A549 (cell line): ENCODE results near the gene METRNL. TPM values are rescaled to one million over a fixed set of nuclear protein-coding genes. Genes with fewer than 3 reads are reported as not detected.

Experiments used
- ATAC-seq, 2 experiments: fragments of 200-7000 bp in 1 of 2; fragments of >200 bp in 1 of 2; cut with Nextera tagmentation in 1 of 2; cut with Tn5 transposase in 1 of 2; 3 replicates each; pipeline versions ENCODE4 v1.8.0 to v1.9.1; 2018 to 2020; ENCODE audit warnings: mild to moderate bottlenecking in 1 of 2, moderate library complexity in 1 of 2
- CTCF ChIA-PET: fragments of 300-600 bp; sonication (Branson Sonifier 250); formaldehyde crosslinking; extraction: SDS; loops from one replicate; lab custom pipeline; 2021; ENCODE audit warnings: antibody characterized with exemption, inconsistent platforms; lab: Yijun Ruan, JAX
- POLR2A ChIA-PET: fragments of 350-600 bp; formaldehyde crosslinking; extraction: SDS; loops from one replicate; lab custom pipeline; 2021; ENCODE audit warnings: antibody characterized with exemption, inconsistent platforms; lab: Yijun Ruan, JAX
- DNase-seq, 2 experiments: peaks; one replicate each; pipeline versions ENCODE4 v3.0.0 to v3.0.0-alpha.2; 2011 to 2016; ENCODE audit warnings: low read depth in 1 of 2, low spot score in 1 of 2
- FAIRE-seq: peaks from 2 replicates; lab custom pipeline; 2011; peaks lifted over from hg19 to GRCh38; lab: Jason Lieb, UNC
- H3K27ac ChIP-seq, 2 experiments: fragments of >200 bp; sonication (Bioruptor Twin); formaldehyde crosslinking; 3 replicates each; pipeline ENCODE4 v1.5.1; 2016 to 2017
- H3K4me1 ChIP-seq: fragments of >200 bp; sonication (Bioruptor Twin); formaldehyde crosslinking; 3 replicates; pipeline ENCODE4 v1.6.1; 2016
- H3K4me2 ChIP-seq: fragments of >200 bp; sonication (Bioruptor Twin); formaldehyde crosslinking; 3 replicates; pipeline ENCODE4 v1.6.1; 2016
- H3K4me3 ChIP-seq: fragments of >200 bp; sonication (Bioruptor Twin); formaldehyde crosslinking; 3 replicates; pipeline ENCODE4 v1.5.1; 2016
- H3K9me3 ChIP-seq: fragments of >200 bp; sonication (Bioruptor Twin); formaldehyde crosslinking; 3 replicates; pipeline ENCODE4 v1.6.1; 2016
- BCL3 ChIP-seq: fragments of >200 bp; sonication (Bioruptor Twin); formaldehyde crosslinking; IDR thresholded peaks from 3 replicates; pipeline ENCODE4 v1.6.1; 2016
- CBX8 ChIP-seq: fragments of 200-600 bp; sonication (generic); IDR thresholded peaks from 2 replicates; pipeline ENCODE4 v1.6.1; 2016
- EP300 ChIP-seq, 2 experiments: fragments of >200 bp; sonication (Bioruptor Twin); formaldehyde crosslinking; IDR thresholded peaks; 2 replicates in 1 of 2; 3 replicates in 1 of 2; pipeline ENCODE4 v1.6.1; 2016 to 2017
- FOSL2 ChIP-seq, 2 experiments: fragments of 450-650 bp in 1 of 2; fragments of >200 bp in 1 of 2; sonication (Bioruptor Twin) in 1 of 2; formaldehyde crosslinking; IDR thresholded peaks; 2 replicates each; pipeline versions ENCODE4 v1.5.0 to v1.6.1; 2016 to 2020; ENCODE audit warnings: mild to moderate bottlenecking in 1 of 2, moderate library complexity in 1 of 2
- FOXS1 ChIP-seq: fragments of 250-450 bp; sonication (Bioruptor Pico); IDR thresholded peaks from 2 replicates; pipeline ENCODE4 v1.5.0; 2020; ENCODE audit warnings: mild to moderate bottlenecking, moderate library complexity
- HDAC2 ChIP-seq: fragments of 200-600 bp; sonication (generic); IDR thresholded peaks from 2 replicates; pipeline ENCODE4 v1.6.1; 2016
- HEYL ChIP-seq: fragments of 250-450 bp; sonication (Bioruptor Pico); IDR thresholded peaks from 2 replicates; pipeline ENCODE4 v1.8.0; 2021; ENCODE audit warnings: mild to moderate bottlenecking, moderate library complexity
- KDM5A ChIP-seq: fragments of 200-600 bp; sonication (generic); IDR thresholded peaks from 2 replicates; pipeline ENCODE4 v1.6.1; 2016; ENCODE audit warnings: antibody characterized with exemption, mild to moderate bottlenecking
- NFE2L2 ChIP-seq: fragments of 150-350 bp; conservative IDR thresholded peaks from 2 replicates; pipeline ENCODE4 v1.6.1; 2014; ENCODE audit warnings: low read length
- NR3C1 ChIP-seq: fragments of >200 bp; sonication (Bioruptor Twin); formaldehyde crosslinking; IDR thresholded peaks from 3 replicates; pipeline ENCODE4 v1.6.1; 2017
- RNF2 ChIP-seq: fragments of 200-600 bp; sonication (generic); IDR thresholded peaks from 2 replicates; pipeline ENCODE4 v1.6.1; 2016; ENCODE audit warnings: low read depth, mild to moderate bottlenecking, antibody characterized with exemption, moderate library complexity, borderline replicate concordance
- TP53 ChIP-seq: fragments of 250-450 bp; sonication (Bioruptor Pico); IDR thresholded peaks from 2 replicates; pipeline ENCODE4 v1.5.0; 2021; ENCODE audit warnings: mild to moderate bottlenecking, moderate library complexity
- ZC3H11A ChIP-seq: fragments of 450-650 bp; IDR thresholded peaks from 2 replicates; pipeline ENCODE4 v1.6.1; 2014; ENCODE audit warnings: antibody characterized with exemption, mild to moderate bottlenecking
- ZFP36 ChIP-seq: fragments of 450-650 bp; IDR thresholded peaks from 2 replicates; pipeline ENCODE4 v1.6.1; 2014; ENCODE audit warnings: borderline replicate concordance; ENCODE audit not compliant: partially characterized antibody
- ZNF302 ChIP-seq: fragments of 250-450 bp; sonication (Bioruptor Pico); IDR thresholded peaks from 2 replicates; pipeline ENCODE4 v1.9.0; 2021; ENCODE audit warnings: inconsistent platforms, mild to moderate bottlenecking, moderate library complexity
- ZSCAN20 ChIP-seq: fragments of 250-450 bp; sonication (Bioruptor Pico); IDR thresholded peaks from 2 replicates; pipeline ENCODE4 v1.8.0; 2022; ENCODE audit warnings: mild to moderate bottlenecking, moderate library complexity
- WGBS: methylation state at CpG from one replicate; pipeline ENCODE4 v1.1.6; 2017; ENCODE audit errors: missing lambda C conversion rate; 5-methylcytosine and 5-hydroxymethylcytosine counted together
- polyA plus RNA-seq, 4 experiments: library from polyadenylated mRNA; depleted of rRNA in 3 of 4; stranded (reverse); fragments of >200 nt; fragmentation: RNase III in 1 of 4; extraction: RNeasy Plus Mini Kit Qiagen cat#74134 plus additional on column Dnase treatment in 1 of 4; gene quantifications; 2 replicates in 3 of 4; 3 replicates in 1 of 4; pipeline ENCODE4 v1.2.3, GENCODE V29; 2011 to 2017
- TF ChIP-seq, protein P1 (sequence below): fragments of >200 bp; sonication (Bioruptor Twin); formaldehyde crosslinking; IDR thresholded peaks from 2 replicates; pipeline ENCODE4 v1.6.1; 2016
- TF ChIP-seq, protein P2 (sequence below): IDR thresholded peaks from 2 replicates; pipeline ENCODE4 v1.6.1; 2012
- TF ChIP-seq, protein P3 (sequence below): fragments of >200 bp; sonication (Bioruptor Twin); formaldehyde crosslinking; IDR thresholded peaks from 3 replicates; pipeline ENCODE4 v1.5.1; 2016
- TF ChIP-seq, protein P4 (sequence below): fragments of 450-650 bp; IDR thresholded peaks from 2 replicates; pipeline ENCODE4 v1.6.1; 2014; ENCODE audit warnings: antibody characterized with exemption
- TF ChIP-seq, protein P5 (sequence below): IDR thresholded peaks from 2 replicates; pipeline ENCODE4 v1.6.1; 2012

Gene METRNL
- polyA plus RNA-seq, 2 of the 4 experiments (the other 2 are of a cell fraction) = 1.7 to 6.4 TPM

DNA sequence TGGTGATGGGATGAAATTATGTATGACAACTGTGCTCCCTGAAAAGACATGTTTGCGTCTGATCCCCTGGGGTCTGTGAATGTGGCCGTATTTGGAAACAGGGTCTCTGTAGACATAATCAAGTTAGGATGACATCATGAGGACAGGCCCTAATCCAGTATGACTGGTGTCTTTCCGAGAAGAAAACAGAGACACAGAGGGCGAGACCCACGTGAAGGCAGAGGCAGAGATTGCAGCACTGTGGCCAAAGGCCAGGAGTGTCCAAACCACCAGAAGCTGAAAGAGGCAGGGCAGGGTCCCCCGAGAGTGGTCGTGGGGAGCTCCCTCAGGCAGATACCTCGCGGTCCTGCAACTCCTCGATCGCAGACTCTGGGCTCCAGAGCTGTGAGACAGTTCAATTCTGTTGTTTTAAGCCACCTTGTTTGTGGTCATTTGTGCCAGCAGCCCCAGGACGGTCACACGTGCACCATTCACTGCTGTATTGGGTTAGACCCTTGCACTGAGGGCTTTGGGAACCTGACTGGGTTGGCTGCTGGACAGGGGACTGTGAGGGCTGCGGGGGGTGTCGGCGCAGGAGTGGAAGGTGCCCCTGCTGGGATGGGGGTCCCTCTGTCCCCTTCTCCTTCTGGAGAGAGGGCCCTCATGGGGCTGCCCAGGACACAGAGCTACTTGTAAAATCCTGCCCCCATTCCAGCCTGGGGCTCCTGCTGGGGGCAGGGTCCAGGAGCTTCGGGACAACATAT is 27.7 kb downstream of the METRNL start:
- FAIRE-seq (no peak), ATAC-seq (no peak), DNase-seq (no peak)
- WGBS = 71% methylated on average over 15 of the region's 17 CpGs
- TF ChIP-seq HDAC2 (no peak), RNF2 (no peak)
- POLR2A ChIA-PET = no interaction called here
- Histone ChIP-seq H3K9me3 (peaks cover 5% of the 10 kb centered on the region; the same call in 2 of the 3 replicates), H3K4me1 (peaks cover 21% of the 10 kb centered on the region), H3K27ac (peak overlapping the region in 1 of 2 experiments; percentile 49; a peak in 2 of 6 replicates), H3K4me3 (no peak overlapping the region), H3K4me2 (no peak overlapping the region)
- CTCF ChIA-PET = interaction anchor here (0.6 to 1.6 kb wide), 3 partner anchors 9 to 332 kb away, joined by 3 to 6 read pairs (median 3); no protein-coding TSS in a partner anchor

GRCh38 chr17:83107656-83108048 is 28.2 kb downstream of the METRNL start:
- peaks cover 5% of the 10 kb centered on the region; the same call in 2 of the 3 replicates for H3K9me3 ChIP-seq
- FAIRE-seq = no peak
- POLR2A ChIA-PET = no interaction called here
- TF ChIP-seq, protein P1, sequence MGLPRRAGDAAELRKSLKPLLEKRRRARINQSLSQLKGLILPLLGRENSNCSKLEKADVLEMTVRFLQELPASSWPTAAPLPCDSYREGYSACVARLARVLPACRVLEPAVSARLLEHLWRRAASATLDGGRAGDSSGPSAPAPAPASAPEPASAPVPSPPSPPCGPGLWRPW = no peak
- TF ChIP-seq NFE2L2 (no peak), EP300 (IDR thresholded peaks at IDR 0.05) (no peak), CBX8 (no peak), ZSCAN20 (no peak), NR3C1 (no peak), BCL3 (no peak), ZNF302 (CRISPR knock-in tag) (no peak), FOXS1 (no peak), TP53 (CRISPR knock-in tag) (no peak)
- TF ChIP-seq, protein P2, sequence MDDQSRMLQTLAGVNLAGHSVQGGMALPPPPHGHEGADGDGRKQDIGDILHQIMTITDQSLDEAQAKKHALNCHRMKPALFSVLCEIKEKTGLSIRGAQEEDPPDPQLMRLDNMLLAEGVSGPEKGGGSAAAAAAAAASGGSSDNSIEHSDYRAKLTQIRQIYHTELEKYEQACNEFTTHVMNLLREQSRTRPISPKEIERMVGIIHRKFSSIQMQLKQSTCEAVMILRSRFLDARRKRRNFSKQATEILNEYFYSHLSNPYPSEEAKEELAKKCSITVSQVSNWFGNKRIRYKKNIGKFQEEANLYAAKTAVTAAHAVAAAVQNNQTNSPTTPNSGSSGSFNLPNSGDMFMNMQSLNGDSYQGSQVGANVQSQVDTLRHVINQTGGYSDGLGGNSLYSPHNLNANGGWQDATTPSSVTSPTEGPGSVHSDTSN = no peak
- TF ChIP-seq, protein P3, sequence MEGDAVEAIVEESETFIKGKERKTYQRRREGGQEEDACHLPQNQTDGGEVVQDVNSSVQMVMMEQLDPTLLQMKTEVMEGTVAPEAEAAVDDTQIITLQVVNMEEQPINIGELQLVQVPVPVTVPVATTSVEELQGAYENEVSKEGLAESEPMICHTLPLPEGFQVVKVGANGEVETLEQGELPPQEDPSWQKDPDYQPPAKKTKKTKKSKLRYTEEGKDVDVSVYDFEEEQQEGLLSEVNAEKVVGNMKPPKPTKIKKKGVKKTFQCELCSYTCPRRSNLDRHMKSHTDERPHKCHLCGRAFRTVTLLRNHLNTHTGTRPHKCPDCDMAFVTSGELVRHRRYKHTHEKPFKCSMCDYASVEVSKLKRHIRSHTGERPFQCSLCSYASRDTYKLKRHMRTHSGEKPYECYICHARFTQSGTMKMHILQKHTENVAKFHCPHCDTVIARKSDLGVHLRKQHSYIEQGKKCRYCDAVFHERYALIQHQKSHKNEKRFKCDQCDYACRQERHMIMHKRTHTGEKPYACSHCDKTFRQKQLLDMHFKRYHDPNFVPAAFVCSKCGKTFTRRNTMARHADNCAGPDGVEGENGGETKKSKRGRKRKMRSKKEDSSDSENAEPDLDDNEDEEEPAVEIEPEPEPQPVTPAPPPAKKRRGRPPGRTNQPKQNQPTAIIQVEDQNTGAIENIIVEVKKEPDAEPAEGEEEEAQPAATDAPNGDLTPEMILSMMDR = no peak
- 83% methylated on average over 9 of the region's 14 CpGs for WGBS
- CTCF ChIA-PET = interaction anchor here (1.6 kb wide), 1 partner anchor 9 kb away, joined by 6 read pairs; no protein-coding TSS in a partner anchor
- H3K4me3 ChIP-seq = no peak overlapping the region
- peaks cover 21% of the 10 kb centered on the region for H3K4me1 ChIP-seq
- peak overlapping the region in 1 of 2 experiments; percentile 49; a peak in 2 of 6 replicates for H3K27ac ChIP-seq
- no peak overlapping the region for H3K4me2 ChIP-seq
- no peak for DNase-seq
- no peak for ATAC-seq

- Histone ChIP-seq H3K4me3 (no peak overlapping the region), H3K4me1 (peaks cover 21% of the 10 kb centered on the region), H3K9me3 (peaks cover 5% of the 10 kb centered on the region; the same call in 2 of the 3 replicates), H3K4me2 (no peak overlapping the region), H3K27ac (peak overlapping the region in 1 of 2 experiments; percentile 27; a peak in 1 of 6 replicates)
- FAIRE-seq (peak; percentile 23), ATAC-seq (no peak), DNase-seq (no peak)
- POLR2A ChIA-PET = no interaction called here
- CTCF ChIA-PET = interaction anchor here (1.6 kb wide), 1 partner anchor 10 kb away, joined by 6 read pairs; no protein-coding TSS in a partner anchor
- 94% methylated on average over 25 of the region's 25 CpGs for WGBS
- TF ChIP-seq ZFP36 (no peak), BCL3 (no peak), ZC3H11A (no peak), ZSCAN20 (no peak), FOSL2 (IDR thresholded peaks at IDR 0.05) (no peak), FOSL2 (CRISPR knock-in tag; IDR thresholded peaks at IDR 0.05) (no peak), KDM5A (no peak), HEYL (CRISPR knock-in tag) (no peak)
- TF ChIP-seq, protein P4, sequence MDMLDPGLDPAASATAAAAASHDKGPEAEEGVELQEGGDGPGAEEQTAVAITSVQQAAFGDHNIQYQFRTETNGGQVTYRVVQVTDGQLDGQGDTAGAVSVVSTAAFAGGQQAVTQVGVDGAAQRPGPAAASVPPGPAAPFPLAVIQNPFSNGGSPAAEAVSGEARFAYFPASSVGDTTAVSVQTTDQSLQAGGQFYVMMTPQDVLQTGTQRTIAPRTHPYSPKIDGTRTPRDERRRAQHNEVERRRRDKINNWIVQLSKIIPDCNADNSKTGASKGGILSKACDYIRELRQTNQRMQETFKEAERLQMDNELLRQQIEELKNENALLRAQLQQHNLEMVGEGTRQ = no peak
- TF ChIP-seq, protein P3 = no peak
- TF ChIP-seq, protein P5, sequence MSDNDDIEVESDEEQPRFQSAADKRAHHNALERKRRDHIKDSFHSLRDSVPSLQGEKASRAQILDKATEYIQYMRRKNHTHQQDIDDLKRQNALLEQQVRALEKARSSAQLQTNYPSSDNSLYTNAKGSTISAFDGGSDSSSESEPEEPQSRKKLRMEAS = no peak
- TF ChIP-seq, protein P2 = no peak
These were observed 29.3 kb downstream of the METRNL start for GRCh38 chr17:83108709-83109108.
